HL-60 (cell line): ENCODE data around the gene DSC1.

ENCODE experiments used
- GABPA ChIP-seq: IDR thresholded peaks from 2 replicates; pipeline ENCODE4 v1.6.1; 2012; ENCODE audit warnings: low read depth
- POLR2AphosphoS5 ChIP-seq: IDR thresholded peaks from 2 replicates; pipeline ENCODE4 v1.6.1; 2012; ENCODE audit warnings: low read depth
- SPI1 ChIP-seq: IDR thresholded peaks from 2 replicates; pipeline ENCODE4 v1.6.1; 2012; ENCODE audit warnings: low read depth, mild to moderate bottlenecking, borderline replicate concordance
- TF ChIP-seq, protein P1 (sequence below): IDR thresholded peaks from one replicate; pipeline ENCODE4 v1.5.1; 2011; ENCODE audit warnings: low read length, control low read depth, inconsistent platforms; ENCODE audit not compliant: insufficient read depth
- TF ChIP-seq, protein P2 (sequence below): IDR thresholded peaks from 2 replicates; pipeline ENCODE4 v1.6.1; 2012; ENCODE audit warnings: low read depth; ENCODE audit not compliant: insufficient replicate concordance

DNA sequence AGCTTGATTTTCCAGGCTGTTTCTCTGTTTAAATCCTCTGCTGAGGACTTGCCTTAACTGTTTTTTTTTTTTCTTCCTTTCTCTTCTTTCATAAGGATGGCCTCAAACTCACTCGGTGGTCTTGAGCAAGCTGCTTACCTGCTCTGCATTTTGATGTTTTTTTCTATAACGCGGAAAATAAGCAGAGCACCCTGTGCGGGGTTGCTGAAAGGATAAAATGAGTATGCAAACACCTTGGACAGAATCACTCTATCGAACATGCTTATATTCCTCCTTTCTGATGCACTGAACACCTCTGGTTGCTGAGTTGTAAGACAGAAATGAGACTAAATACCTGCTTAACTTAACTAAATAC lies 41.1 kb upstream of the DSC1 start:
- TF ChIP-seq, protein P1, sequence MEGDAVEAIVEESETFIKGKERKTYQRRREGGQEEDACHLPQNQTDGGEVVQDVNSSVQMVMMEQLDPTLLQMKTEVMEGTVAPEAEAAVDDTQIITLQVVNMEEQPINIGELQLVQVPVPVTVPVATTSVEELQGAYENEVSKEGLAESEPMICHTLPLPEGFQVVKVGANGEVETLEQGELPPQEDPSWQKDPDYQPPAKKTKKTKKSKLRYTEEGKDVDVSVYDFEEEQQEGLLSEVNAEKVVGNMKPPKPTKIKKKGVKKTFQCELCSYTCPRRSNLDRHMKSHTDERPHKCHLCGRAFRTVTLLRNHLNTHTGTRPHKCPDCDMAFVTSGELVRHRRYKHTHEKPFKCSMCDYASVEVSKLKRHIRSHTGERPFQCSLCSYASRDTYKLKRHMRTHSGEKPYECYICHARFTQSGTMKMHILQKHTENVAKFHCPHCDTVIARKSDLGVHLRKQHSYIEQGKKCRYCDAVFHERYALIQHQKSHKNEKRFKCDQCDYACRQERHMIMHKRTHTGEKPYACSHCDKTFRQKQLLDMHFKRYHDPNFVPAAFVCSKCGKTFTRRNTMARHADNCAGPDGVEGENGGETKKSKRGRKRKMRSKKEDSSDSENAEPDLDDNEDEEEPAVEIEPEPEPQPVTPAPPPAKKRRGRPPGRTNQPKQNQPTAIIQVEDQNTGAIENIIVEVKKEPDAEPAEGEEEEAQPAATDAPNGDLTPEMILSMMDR = no peak
- TF ChIP-seq, protein P2, sequence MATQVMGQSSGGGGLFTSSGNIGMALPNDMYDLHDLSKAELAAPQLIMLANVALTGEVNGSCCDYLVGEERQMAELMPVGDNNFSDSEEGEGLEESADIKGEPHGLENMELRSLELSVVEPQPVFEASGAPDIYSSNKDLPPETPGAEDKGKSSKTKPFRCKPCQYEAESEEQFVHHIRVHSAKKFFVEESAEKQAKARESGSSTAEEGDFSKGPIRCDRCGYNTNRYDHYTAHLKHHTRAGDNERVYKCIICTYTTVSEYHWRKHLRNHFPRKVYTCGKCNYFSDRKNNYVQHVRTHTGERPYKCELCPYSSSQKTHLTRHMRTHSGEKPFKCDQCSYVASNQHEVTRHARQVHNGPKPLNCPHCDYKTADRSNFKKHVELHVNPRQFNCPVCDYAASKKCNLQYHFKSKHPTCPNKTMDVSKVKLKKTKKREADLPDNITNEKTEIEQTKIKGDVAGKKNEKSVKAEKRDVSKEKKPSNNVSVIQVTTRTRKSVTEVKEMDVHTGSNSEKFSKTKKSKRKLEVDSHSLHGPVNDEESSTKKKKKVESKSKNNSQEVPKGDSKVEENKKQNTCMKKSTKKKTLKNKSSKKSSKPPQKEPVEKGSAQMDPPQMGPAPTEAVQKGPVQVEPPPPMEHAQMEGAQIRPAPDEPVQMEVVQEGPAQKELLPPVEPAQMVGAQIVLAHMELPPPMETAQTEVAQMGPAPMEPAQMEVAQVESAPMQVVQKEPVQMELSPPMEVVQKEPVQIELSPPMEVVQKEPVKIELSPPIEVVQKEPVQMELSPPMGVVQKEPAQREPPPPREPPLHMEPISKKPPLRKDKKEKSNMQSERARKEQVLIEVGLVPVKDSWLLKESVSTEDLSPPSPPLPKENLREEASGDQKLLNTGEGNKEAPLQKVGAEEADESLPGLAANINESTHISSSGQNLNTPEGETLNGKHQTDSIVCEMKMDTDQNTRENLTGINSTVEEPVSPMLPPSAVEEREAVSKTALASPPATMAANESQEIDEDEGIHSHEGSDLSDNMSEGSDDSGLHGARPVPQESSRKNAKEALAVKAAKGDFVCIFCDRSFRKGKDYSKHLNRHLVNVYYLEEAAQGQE = no peak
- TF ChIP-seq POLR2AphosphoS5 = no peak
- no peak for TF ChIP-seq GABPA
- no peak for TF ChIP-seq SPI1
